SK-N-SH (cell line): Measurements from ENCODE around the gene THUMPD2. TPM values are rescaled to one million over a fixed set of nuclear protein-coding genes. Genes with fewer than 3 reads are reported as not detected.

ENCODE experiments used
- CTCF ChIA-PET: fragments of 300-600, 350-600 bp; formaldehyde crosslinking; extraction: SDS; loops from one replicate; lab custom pipeline; 2021; lab: Yijun Ruan, JAX
- POLR2A ChIA-PET: fragments of 350-600 bp; sonication (Branson Sonifier 250); formaldehyde crosslinking; extraction: SDS; loops from one replicate; lab custom pipeline; 2020; ENCODE audit warnings: antibody characterized with exemption, inconsistent platforms; lab: Yijun Ruan, JAX
- DNase-seq: peaks from one replicate; pipeline ENCODE4 v3.0.0; 2012
- H2AFZ ChIP-seq: fragments of 200-600 bp; sonication (generic); 2 replicates; pipeline ENCODE4 v1.8.1; 2016; ENCODE audit warnings: antibody characterized with exemption, mild to moderate bottlenecking, low read depth
- H3F3A ChIP-seq: fragments of 200-600 bp; sonication (generic); replicated peaks from 2 replicates; pipeline ENCODE3; 2016; ENCODE audit warnings: antibody characterized with exemption, mild to moderate bottlenecking; ENCODE audit not compliant: insufficient read depth
- H3K27ac ChIP-seq, 2 experiments: fragments of 200-500 bp in 1 of 2; fragments of 200-600 bp in 1 of 2; sonication (Bioruptor generic) in 1 of 2; sonication (generic), shearing (Covaris generic) in 1 of 2; 2 replicates each; pipeline versions ENCODE4 v1.5.1 to v1.6.1; 2014 to 2016; ENCODE audit warnings: low read depth in 2 of 2, inconsistent platforms in 1 of 2, low read length in 1 of 2, mild to moderate bottlenecking in 1 of 2, mixed read lengths in 1 of 2
- H3K27me3 ChIP-seq: fragments of 200-600 bp; sonication (generic), shearing (Covaris generic); 2 replicates; pipeline ENCODE4 v1.6.1; 2016; ENCODE audit warnings: mixed run types; ENCODE audit not compliant: insufficient read depth
- H3K36me3 ChIP-seq, 2 experiments: fragments of 200-500 bp in 1 of 2; fragments of 200-600 bp in 1 of 2; sonication (Bioruptor generic) in 1 of 2; sonication (generic) in 1 of 2; replicated peaks in 1 of 2; 2 replicates each; pipeline versions ENCODE3 to v1.5.1; 2014 to 2016; ENCODE audit warnings: low read length in 1 of 2, mild to moderate bottlenecking in 1 of 2; ENCODE audit not compliant: insufficient read depth in 2 of 2, control insufficient read depth in 1 of 2
- H3K4me1 ChIP-seq, 2 experiments: fragments of 200-500 bp in 1 of 2; fragments of 200-600 bp in 1 of 2; sonication (Bioruptor generic) in 1 of 2; sonication (generic), shearing (Covaris generic) in 1 of 2; 2 replicates each; pipeline versions ENCODE4 v1.5.1 to v1.6.1; 2014 to 2016; ENCODE audit warnings: low read depth in 1 of 2, low read length in 1 of 2, mixed run types in 1 of 2; ENCODE audit not compliant: insufficient read depth in 2 of 2, control insufficient read depth in 1 of 2
- H3K4me2 ChIP-seq: fragments of 200-600 bp; sonication (generic), shearing (Covaris generic); 2 replicates; pipeline ENCODE4 v1.6.1; 2017; ENCODE audit warnings: mixed run types
- H3K4me3 ChIP-seq, 2 experiments: fragments of 200-500 bp in 1 of 2; fragments of 200-600 bp in 1 of 2; sonication (Bioruptor generic) in 1 of 2; sonication (generic), shearing (Covaris generic) in 1 of 2; 2 replicates each; pipeline versions ENCODE4 v1.5.1 to v1.8.1; 2014 to 2016; ENCODE audit warnings: low read depth in 2 of 2, inconsistent platforms in 1 of 2, low read length in 1 of 2, mild to moderate bottlenecking in 1 of 2, mixed read lengths in 1 of 2, moderate library complexity in 1 of 2
- H3K79me2 ChIP-seq: fragments of 200-600 bp; sonication (generic); 2 replicates; pipeline ENCODE4 v1.8.1; 2017; ENCODE audit warnings: mild to moderate bottlenecking; ENCODE audit not compliant: insufficient read depth
- H3K9ac ChIP-seq: fragments of 200-600 bp; sonication (generic); 2 replicates; pipeline ENCODE4 v1.6.1; 2017; ENCODE audit warnings: mixed run types
- H3K9me2 ChIP-seq: fragments of 200-600 bp; sonication (generic); 2 replicates; pipeline ENCODE4 v1.6.1; 2017; ENCODE audit warnings: mixed run types
- H3K9me3 ChIP-seq: fragments of 200-600 bp; sonication (generic); 2 replicates; pipeline ENCODE4 v1.6.1; 2017; ENCODE audit warnings: mixed run types, mild to moderate bottlenecking, moderate library complexity
- H4K20me1 ChIP-seq: fragments of 200-600 bp; sonication (generic); 2 replicates; pipeline ENCODE4 v1.6.1; 2017; ENCODE audit warnings: mild to moderate bottlenecking, mixed run types; ENCODE audit not compliant: insufficient read depth
- ELF1 ChIP-seq: IDR thresholded peaks from 2 replicates; pipeline ENCODE4 v1.4.0; 2012
- EP300 ChIP-seq, 2 experiments: IDR thresholded peaks; 2 replicates each; pipeline versions ENCODE4 v1.4.0 to v1.6.1; 2012; ENCODE audit warnings: borderline replicate concordance in 1 of 2, low read depth in 1 of 2, low read length in 1 of 2
- MEF2A ChIP-seq: IDR thresholded peaks from 2 replicates; pipeline ENCODE4 v1.4.0; 2012; ENCODE audit warnings: low read depth, borderline replicate concordance
- NRF1 ChIP-seq: IDR thresholded peaks from 2 replicates; pipeline ENCODE4 v1.6.1; 2012; ENCODE audit warnings: low read depth, mild to moderate bottlenecking, low read length
- RCOR1 ChIP-seq: fragments of 150-350 bp; IDR thresholded peaks from 2 replicates; pipeline ENCODE4 v1.6.1; 2017; ENCODE audit warnings: antibody characterized with exemption, low read length
- RFX5 ChIP-seq: IDR thresholded peaks from 2 replicates; pipeline ENCODE4 v1.6.1; 2012; ENCODE audit warnings: mild to moderate bottlenecking, improper control_type of control experiment, low read length
- SIN3A ChIP-seq: IDR thresholded peaks from 2 replicates; pipeline ENCODE4 v1.6.1; 2012; ENCODE audit warnings: low read depth, mild to moderate bottlenecking, low read length, moderate library complexity, borderline replicate concordance
- SMC3 ChIP-seq: IDR thresholded peaks from 2 replicates; pipeline ENCODE4 v1.6.1; 2012; ENCODE audit warnings: low read depth, low read length, improper control_type of control experiment
- TAF1 ChIP-seq: IDR thresholded peaks from 2 replicates; pipeline ENCODE4 v1.6.1; 2012; ENCODE audit warnings: low read depth, mild to moderate bottlenecking, low read length, moderate library complexity, borderline replicate concordance
- WGBS: methylation state at CpG from one replicate; pipeline ENCODE4 v1.1.6; 2017; ENCODE audit warnings: low lambda C conversion rate; 5-methylcytosine and 5-hydroxymethylcytosine counted together
- polyA plus RNA-seq, 3 experiments: library from polyadenylated mRNA; depleted of rRNA; stranded (reverse); fragments of >200 nt; gene quantifications; 2 replicates each; pipeline ENCODE4 v1.2.3, GENCODE V29; 2012
- TF ChIP-seq, protein P1 (sequence below): IDR thresholded peaks from 2 replicates; pipeline ENCODE4 v1.6.1; 2012; ENCODE audit warnings: mild to moderate bottlenecking, low read depth, low read length, moderate library complexity

Gene THUMPD2
- polyA plus RNA-seq, 1 of the 3 experiments (the other 2 are of a cell fraction): 5.3 TPM

DNA sequence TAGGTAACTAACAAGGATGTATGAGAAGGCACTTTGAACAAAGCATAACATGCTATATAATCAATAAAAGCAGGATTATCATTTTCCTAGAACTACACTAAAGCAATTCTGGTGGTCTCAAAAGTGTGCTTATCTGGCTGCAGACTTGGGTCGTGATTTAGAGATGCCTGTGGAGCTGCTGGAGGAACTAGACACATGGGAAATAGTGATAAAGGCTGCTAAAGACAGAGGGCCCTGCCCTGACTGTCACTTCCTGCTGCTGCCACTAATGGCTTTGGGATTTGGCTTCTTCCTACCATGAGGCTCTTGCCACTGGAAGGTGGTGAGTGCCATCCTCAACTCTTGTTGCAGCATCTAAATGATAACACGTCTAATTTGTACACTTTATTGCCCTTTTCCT lies 90.9 kb downstream of the THUMPD2 start:
- H3K27ac ChIP-seq: no peak overlapping the region
- no peaks in the 10 kb centered on the region; the same call in 1 of the 2 replicates for H3K27me3 ChIP-seq
- ChIA-PET POLR2A (no interaction called here), CTCF (interaction anchor here (0.5 to 1.9 kb wide), 4 partner anchors 9 to 1164 kb away, joined by 3 to 8 read pairs (median 4); no protein-coding TSS in a partner anchor)
- no peaks in the 10 kb centered on the region for H3F3A ChIP-seq
- H3K9me3 ChIP-seq: no peaks in the 10 kb centered on the region
- H3K4me2 ChIP-seq: no peak overlapping the region
- no peak overlapping the region for H3K4me3 ChIP-seq
- WGBS: 43% methylated on average over 2 of the region's 2 CpGs
- TF ChIP-seq RFX5 (no peak), SMC3 (no peak), NRF1 (no peak), ELF1 (no peak), RCOR1 (no peak), MEF2A (no peak)
- H3K79me2 ChIP-seq: no peaks in the 10 kb centered on the region
- no peaks in the 10 kb centered on the region for H3K9me2 ChIP-seq
- DNase-seq: no peak
- peaks cover 0 to 4% of the 10 kb centered on the region in 2 experiments; a peak in 2 of 4 replicates for H3K4me1 ChIP-seq
- no peaks in the 10 kb centered on the region for H4K20me1 ChIP-seq
- no peak overlapping the region for H3K9ac ChIP-seq
- H2AFZ ChIP-seq: no peak overlapping the region
- H3K36me3 ChIP-seq: no peaks in the 10 kb centered on the region

DNA sequence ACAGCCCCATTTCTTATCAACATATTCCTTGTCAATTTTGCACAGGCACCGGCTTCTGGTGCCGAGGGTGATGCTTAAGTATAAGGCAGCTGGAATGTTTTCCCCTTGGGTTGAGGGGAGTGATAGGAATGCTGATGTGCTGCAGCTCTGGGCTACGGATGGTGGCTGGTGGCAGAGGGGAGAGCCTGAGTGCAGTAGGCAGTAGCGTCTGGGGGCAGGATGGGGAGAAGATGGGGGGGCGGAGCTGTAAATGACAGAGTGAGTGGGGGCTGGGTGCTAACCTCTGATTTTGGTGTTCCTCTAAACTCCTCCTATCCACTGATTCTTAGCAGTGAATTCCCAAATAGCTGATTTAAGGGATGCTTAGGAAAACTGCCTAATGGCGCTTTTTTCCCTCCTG lies 92.6 kb downstream of the THUMPD2 start:
- Histone ChIP-seq H3K79me2 (no peaks in the 10 kb centered on the region), H3K36me3 (no peaks in the 10 kb centered on the region), H3K9me3 (no peaks in the 10 kb centered on the region), H4K20me1 (no peaks in the 10 kb centered on the region), H3K4me2 (no peak overlapping the region), H3K27me3 (no peaks in the 10 kb centered on the region; the same call in 1 of the 2 replicates), H2AFZ (no peak overlapping the region), H3K9ac (no peak overlapping the region), H3K27ac (no peak overlapping the region), H3K4me3 (no peak overlapping the region), H3K9me2 (no peaks in the 10 kb centered on the region), H3K4me1 (peaks cover 0 to 4% of the 10 kb centered on the region in 2 experiments; a peak in 2 of 4 replicates), H3F3A (no peaks in the 10 kb centered on the region)
- TF ChIP-seq SIN3A: no peak
- TF ChIP-seq, protein P1, sequence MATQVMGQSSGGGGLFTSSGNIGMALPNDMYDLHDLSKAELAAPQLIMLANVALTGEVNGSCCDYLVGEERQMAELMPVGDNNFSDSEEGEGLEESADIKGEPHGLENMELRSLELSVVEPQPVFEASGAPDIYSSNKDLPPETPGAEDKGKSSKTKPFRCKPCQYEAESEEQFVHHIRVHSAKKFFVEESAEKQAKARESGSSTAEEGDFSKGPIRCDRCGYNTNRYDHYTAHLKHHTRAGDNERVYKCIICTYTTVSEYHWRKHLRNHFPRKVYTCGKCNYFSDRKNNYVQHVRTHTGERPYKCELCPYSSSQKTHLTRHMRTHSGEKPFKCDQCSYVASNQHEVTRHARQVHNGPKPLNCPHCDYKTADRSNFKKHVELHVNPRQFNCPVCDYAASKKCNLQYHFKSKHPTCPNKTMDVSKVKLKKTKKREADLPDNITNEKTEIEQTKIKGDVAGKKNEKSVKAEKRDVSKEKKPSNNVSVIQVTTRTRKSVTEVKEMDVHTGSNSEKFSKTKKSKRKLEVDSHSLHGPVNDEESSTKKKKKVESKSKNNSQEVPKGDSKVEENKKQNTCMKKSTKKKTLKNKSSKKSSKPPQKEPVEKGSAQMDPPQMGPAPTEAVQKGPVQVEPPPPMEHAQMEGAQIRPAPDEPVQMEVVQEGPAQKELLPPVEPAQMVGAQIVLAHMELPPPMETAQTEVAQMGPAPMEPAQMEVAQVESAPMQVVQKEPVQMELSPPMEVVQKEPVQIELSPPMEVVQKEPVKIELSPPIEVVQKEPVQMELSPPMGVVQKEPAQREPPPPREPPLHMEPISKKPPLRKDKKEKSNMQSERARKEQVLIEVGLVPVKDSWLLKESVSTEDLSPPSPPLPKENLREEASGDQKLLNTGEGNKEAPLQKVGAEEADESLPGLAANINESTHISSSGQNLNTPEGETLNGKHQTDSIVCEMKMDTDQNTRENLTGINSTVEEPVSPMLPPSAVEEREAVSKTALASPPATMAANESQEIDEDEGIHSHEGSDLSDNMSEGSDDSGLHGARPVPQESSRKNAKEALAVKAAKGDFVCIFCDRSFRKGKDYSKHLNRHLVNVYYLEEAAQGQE: no peak
- TF ChIP-seq EP300 (IDR thresholded peaks at IDR 0.05; ENCODE audit: borderline replicate concordance in 1 of 2, low read depth in 1 of 2, low read length in 1 of 2): no peak
- no peak for TF ChIP-seq TAF1
- ChIA-PET CTCF (interaction anchor here (3.4 kb wide), 1 partner anchor 11 kb away, joined by 17 read pairs; no protein-coding TSS in a partner anchor), POLR2A (no interaction called here)
- 83% methylated on average over 6 of the region's 6 CpGs for WGBS
- no peak for DNase-seq

Other genes starting within 250 kb of the THUMPD2 start
- 0.60 and 0.84 TPM in 2 replicates for gene TMEM178A, start 113.3 kb downstream of the THUMPD2 start, polyA plus RNA-seq (2012; rRNA removed)